Stimulated activated CD8-positive, alpha-beta memory T cell treated with anti-CD3 and anti-CD28 coated beads, Interleukin-4, amount 100 ng/mL, for 48 hours (primary cell): ENCODE data around the gene ADGRF1.
A peak's percentile ranks its signal among the peaks of the same experiment; 100 is the strongest.
"Not testable (repeated sequence)": the region's sequence is repeated elsewhere in the genome, so short reads cannot be mapped to it uniquely, and the experiment has no call there.

Experiments
- DNase-seq: peaks from one replicate; pipeline ENCODE4 v3.0.0-alpha.2; 2020

Gene ADGRF1

GRCh38 chr6:47061309-47062300, 19.5 kb upstream of the ADGRF1 start:
- no peak for DNase-seq

GRCh38 chr6:47059216-47059885, 17.2 kb upstream of the ADGRF1 start:
- no peak for DNase-seq

- no peak for DNase-seq
Observed at GRCh38 chr6:47057830-47058540, 15.9 kb upstream of the ADGRF1 start.

GRCh38 chr6:47056832-47057231, 14.7 kb upstream of the ADGRF1 start:
- no peak for DNase-seq

DNA sequence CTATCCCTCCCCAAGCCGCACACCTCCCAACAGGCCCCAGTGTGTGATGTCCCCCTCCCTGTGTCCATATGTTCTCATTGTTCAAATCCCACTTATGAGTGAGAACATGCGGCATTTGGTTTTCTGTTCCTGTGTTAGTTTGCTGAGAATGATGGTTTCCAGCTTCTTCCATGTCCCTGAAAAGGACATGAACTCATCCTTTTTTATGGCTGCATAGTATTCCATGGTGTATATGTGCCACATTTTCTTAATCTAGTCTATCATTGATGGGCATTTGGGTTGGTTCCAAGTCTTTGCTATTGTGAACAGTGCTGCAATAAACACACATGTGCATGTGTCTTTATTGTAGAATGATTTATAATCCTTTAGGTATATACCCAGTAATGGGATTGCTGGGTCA, 12.2 kb upstream of the ADGRF1 start:
- DNase-seq: not testable (repeated sequence)

GRCh38 chr6:47048638-47049037, 6.5 kb upstream of the ADGRF1 start:
- DNase-seq: no peak

- peak; percentile 26 for DNase-seq
Observed at GRCh38 chr6:47047479-47048407, 5.6 kb upstream of the ADGRF1 start.

- no peak for DNase-seq
Observed at GRCh38 chr6:47047097-47047478, 5.0 kb upstream of the ADGRF1 start.

- no peak for DNase-seq
Observed at GRCh38 chr6:47044397-47044796, 2.3 kb upstream of the ADGRF1 start.

GRCh38 chr6:47043286-47043685, 1.2 kb upstream of the ADGRF1 start:
- no peak for DNase-seq

GRCh38 chr6:47041741-47042140, 391 bp downstream of the ADGRF1 start:
- no peak for DNase-seq

- DNase-seq: no peak
Observed at GRCh38 chr6:47034926-47035325, 7.2 kb downstream of the ADGRF1 start.

DNA sequence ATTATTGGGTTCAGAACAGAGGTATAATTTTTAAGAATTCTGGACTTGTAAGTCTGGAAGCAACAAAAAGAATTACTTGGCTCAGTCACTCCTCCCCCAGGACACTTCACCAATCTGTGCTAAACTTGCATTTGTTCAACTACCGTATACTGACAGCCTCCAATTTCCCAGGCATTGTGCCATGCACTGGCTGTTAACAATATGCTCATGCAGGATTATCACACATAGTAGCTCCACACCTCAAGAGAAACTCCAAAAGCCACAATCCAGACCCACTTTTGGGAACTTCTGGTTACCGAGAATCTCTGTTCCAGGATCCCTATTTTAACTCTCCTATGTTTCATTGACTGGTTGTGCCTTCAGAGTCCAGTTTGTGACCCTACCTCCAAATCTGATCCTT, 7.7 kb downstream of the ADGRF1 start:
- DNase-seq: no peak

DNA sequence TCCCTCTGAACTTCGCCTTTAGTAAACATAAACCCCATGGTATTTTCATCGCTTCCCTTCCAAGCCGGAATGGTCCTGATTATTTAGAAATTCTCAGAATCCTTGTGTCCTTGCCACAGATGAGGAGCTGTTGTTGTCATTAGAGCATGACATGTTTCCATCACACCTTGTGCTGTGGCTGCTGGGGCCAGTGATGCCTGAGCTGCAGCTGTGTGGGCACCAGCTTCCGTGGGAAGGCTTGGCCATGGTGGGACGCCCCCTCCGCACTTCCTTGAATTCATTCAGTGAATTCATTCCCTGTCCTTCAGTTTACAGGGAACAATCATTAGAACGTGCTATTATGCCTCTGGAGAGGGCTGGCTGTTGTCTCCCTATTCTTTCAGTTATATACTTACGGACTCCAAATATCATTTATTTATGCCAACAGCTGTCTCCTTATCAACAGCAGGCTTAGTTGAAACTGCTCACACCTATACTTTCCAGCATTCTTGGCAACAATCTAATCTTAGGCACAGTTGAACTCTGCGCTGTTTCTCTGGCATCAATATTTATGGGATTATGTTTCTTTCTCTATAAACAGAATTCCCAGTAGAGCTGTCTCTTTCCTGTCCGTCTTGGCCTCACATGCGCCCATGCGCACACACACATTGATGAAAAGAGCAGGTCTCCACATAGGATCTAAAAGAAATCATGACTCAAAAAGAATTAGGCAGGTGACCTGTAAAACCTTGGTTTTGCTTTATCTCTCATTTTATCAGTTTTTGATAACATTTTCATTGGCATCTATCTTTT, 9.0 kb downstream of the ADGRF1 start:
- no peak for DNase-seq

- no peak for DNase-seq
Observed at GRCh38 chr6:47031656-47032055, 10.5 kb downstream of the ADGRF1 start.

- no peak for DNase-seq
Observed at GRCh38 chr6:47029865-47030561, 12.1 kb downstream of the ADGRF1 start.

DNA sequence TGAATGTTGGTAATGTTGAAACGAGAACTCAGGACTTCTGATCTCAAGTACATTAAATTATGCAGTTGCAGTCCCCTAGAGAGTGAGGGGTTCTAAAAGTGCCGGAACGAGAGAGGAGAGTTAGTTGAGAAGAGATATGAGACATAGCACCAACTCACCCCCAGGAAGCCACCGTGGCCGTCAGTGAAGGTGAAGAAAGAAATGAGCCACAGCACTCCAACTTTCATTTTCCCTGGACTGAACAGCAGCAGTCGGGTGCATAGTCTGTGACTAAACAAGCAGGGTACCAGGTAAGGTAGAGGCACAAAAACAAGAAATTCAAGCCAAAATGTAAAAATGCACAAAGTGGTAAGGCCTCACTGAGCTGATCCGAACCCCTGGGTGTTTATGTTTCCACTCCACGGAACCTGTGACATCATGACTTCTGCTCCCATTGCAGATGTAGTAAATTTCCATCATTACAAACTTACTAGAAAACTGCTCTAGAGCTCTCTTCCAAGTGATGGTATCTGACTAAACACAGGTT, 13.2 kb downstream of the ADGRF1 start:
- no peak for DNase-seq

DNA sequence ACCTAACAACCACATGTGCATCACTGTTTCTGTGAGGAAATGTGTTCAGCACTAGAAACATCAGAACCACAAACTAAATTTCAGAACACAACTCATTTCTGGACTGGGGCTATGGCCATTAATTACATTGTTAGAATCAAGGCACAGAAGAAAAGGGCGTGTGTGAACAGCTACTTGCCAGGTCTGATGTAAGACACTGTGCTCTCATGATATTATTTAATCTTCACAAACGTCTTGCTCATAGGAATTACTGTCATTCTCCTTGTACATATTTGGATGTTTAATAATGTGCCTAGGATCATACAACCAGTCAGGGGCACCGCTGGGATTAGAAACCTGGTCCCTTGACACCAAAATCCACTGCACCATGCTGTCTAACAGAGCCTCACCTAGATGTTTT, 14.8 kb downstream of the ADGRF1 start:
- no peak for DNase-seq

- DNase-seq: no peak
Observed at GRCh38 chr6:47026679-47027078, 15.5 kb downstream of the ADGRF1 start.

DNA sequence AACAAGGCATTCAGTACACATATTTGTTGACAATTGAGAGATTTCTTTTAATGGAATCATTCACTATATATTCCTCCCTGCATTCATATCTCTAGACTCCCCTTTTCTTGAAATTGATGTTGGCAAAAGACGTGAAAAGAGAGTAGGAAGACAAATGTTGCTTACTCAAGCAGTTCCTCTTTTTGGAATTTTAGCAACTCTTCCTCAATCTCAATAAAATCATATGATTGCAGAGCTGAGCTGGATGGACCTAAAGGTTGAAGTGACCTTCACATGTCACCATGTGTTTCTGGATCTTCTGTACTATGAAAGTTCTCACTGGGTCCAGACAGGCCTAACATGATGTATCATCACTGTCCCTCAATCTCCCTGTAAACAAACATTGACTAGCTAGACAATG, 18.6 kb downstream of the ADGRF1 start:
- DNase-seq: no peak

GRCh38 chr6:47022191-47022590, 19.9 kb downstream of the ADGRF1 start:
- DNase-seq: no peak
